Calu3 (cell line): Measurements from ENCODE around the gene KIAA1614. TPM values are rescaled to one million over a fixed set of nuclear protein-coding genes. Genes with fewer than 3 reads are reported as not detected.

Source experiments
- BruUV-seq: library from RNA; stranded (reverse); fragments of 400-500 nt; replicated peaks from 2 replicates; lab custom pipeline; 2021; lab: Mats Ljungman, UMichigan
- CTCF ChIA-PET: fragments of 300-600 bp; sonication (Branson Sonifier 250); formaldehyde crosslinking; loops from one replicate; lab custom pipeline; 2022; ENCODE audit warnings: antibody characterized with exemption; lab: Charles Lee
- DNase-seq: peaks from one replicate; pipeline ENCODE4 v3.0.0; 2022
- H3K27ac Mint-ChIP-seq: one replicate; pipeline ENCODE4 v1.8.0; 2022; ENCODE audit warnings: mixed read lengths; ENCODE audit not compliant: unreplicated experiment
- H3K27me3 Mint-ChIP-seq: one replicate; pipeline ENCODE4 v1.8.0; 2022; ENCODE audit warnings: mixed read lengths; ENCODE audit not compliant: unreplicated experiment
- H3K36me3 Mint-ChIP-seq: one replicate; pipeline ENCODE4 v1.8.0; 2022; ENCODE audit warnings: mild to moderate bottlenecking, moderate library complexity, mixed read lengths; ENCODE audit not compliant: insufficient read depth, unreplicated experiment
- H3K4me1 Mint-ChIP-seq: one replicate; pipeline ENCODE4 v1.8.0; 2022; ENCODE audit warnings: mild to moderate bottlenecking, low read depth, mixed read lengths; ENCODE audit not compliant: unreplicated experiment
- H3K4me3 Mint-ChIP-seq: one replicate; pipeline ENCODE4 v1.8.0; 2022; ENCODE audit warnings: mild to moderate bottlenecking, low read depth, moderate library complexity, mixed read lengths; ENCODE audit not compliant: unreplicated experiment
- H3K9me3 Mint-ChIP-seq: one replicate; pipeline ENCODE4 v1.8.0; 2022; ENCODE audit warnings: low read depth, mixed read lengths; ENCODE audit not compliant: unreplicated experiment
- CTCF ChIP-seq: fragments of 200-600 bp; IDR thresholded peaks from one replicate; pipeline ENCODE4 v1.8.0; 2022; ENCODE audit warnings: antibody characterized with exemption; ENCODE audit not compliant: unreplicated experiment
- intact Hi-C: fragments of 100-400 bp; cut with micrococcal nuclease; formaldehyde crosslinking; loops from one replicate; pipeline ENCODE4 v1.10.0; 2022; ENCODE audit not compliant: unreplicated experiment
- total RNA-seq: library from RNA; stranded (reverse); gene quantifications from 2 replicates; pipeline ENCODE4 v1.2.3, GENCODE V29; 2022

The KIAA1614 gene
- total RNA-seq, 1 experiment from 2014 or later, result 0.19 TPM

GRCh38 chr1:180901076-180901990 is 11.4 kb upstream of the KIAA1614 start:
- intact Hi-C loops, result no loop called here
- no peak overlapping the region for H3K4me3 Mint-ChIP-seq
- no peaks in the 10 kb centered on the region for H3K36me3 Mint-ChIP-seq
- CTCF ChIA-PET, result interaction anchor here (0.6 kb wide), 1 partner anchor 1162 kb away, joined by 3 read pairs; no protein-coding TSS in a partner anchor
- no peak for DNase-seq
- no TSS peak for BruUV-seq
- peaks cover 2% of the 10 kb centered on the region for H3K9me3 Mint-ChIP-seq
- TF ChIP-seq CTCF, result no peak
- no peak overlapping the region for H3K27ac Mint-ChIP-seq
- H3K27me3 Mint-ChIP-seq, result no peaks in the 10 kb centered on the region
- no peaks in the 10 kb centered on the region for H3K4me1 Mint-ChIP-seq

GRCh38 chr1:180902541-180902940 is 10.2 kb upstream of the KIAA1614 start:
- CTCF ChIA-PET, result no interaction called here
- H3K36me3 Mint-ChIP-seq, result no peaks in the 10 kb centered on the region
- DNase-seq, result no peak
- no peaks in the 10 kb centered on the region for H3K27me3 Mint-ChIP-seq
- no peak overlapping the region for H3K4me3 Mint-ChIP-seq
- no peaks in the 10 kb centered on the region for H3K4me1 Mint-ChIP-seq
- peaks cover 2% of the 10 kb centered on the region for H3K9me3 Mint-ChIP-seq
- no peak overlapping the region for H3K27ac Mint-ChIP-seq
- BruUV-seq, result no TSS peak
- intact Hi-C loops, result no loop called here
- TF ChIP-seq CTCF, result no peak

GRCh38 chr1:180905927-180906326 is 6.8 kb upstream of the KIAA1614 start:
- no peak for DNase-seq
- CTCF ChIA-PET, result interaction anchor here (0.7 kb wide), 1 partner anchor 58 kb away, joined by 3 read pairs; no protein-coding TSS in a partner anchor
- Mint-ChIP-seq H3K9me3 (peaks cover 2% of the 10 kb centered on the region), H3K4me1 (peaks cover 9% of the 10 kb centered on the region), H3K27me3 (no peaks in the 10 kb centered on the region), H3K36me3 (no peaks in the 10 kb centered on the region), H3K4me3 (no peak overlapping the region), H3K27ac (no peak overlapping the region)
- no TSS peak for BruUV-seq
- no peak for TF ChIP-seq CTCF
- intact Hi-C loops, result no loop called here

- Mint-ChIP-seq H3K36me3 (no peaks in the 10 kb centered on the region), H3K4me3 (no peak overlapping the region), H3K27me3 (peaks cover 5% of the 10 kb centered on the region), H3K4me1 (peaks cover 10% of the 10 kb centered on the region), H3K9me3 (peaks cover 2% of the 10 kb centered on the region), H3K27ac (no peak overlapping the region)
- BruUV-seq, result no TSS peak
- TF ChIP-seq CTCF, result no peak
- intact Hi-C loops, result no loop called here
- CTCF ChIA-PET, result interaction anchor here (0.7 kb wide), 1 partner anchor 57 kb away, joined by 3 read pairs; no protein-coding TSS in a partner anchor
- no peak for DNase-seq
These were observed 6.2 kb upstream of the KIAA1614 start for GRCh38 chr1:180906511-180906910.
